SIG-M5 treated with dmso at 0.1 percent for 504 hours (cell line): Measurements from ENCODE around the gene FAM53B.

Experiments
- DNase-seq: peaks from one replicate; lab custom pipeline; 2025; ENCODE audit not compliant: unreplicated experiment; lab: John Stamatoyannopoulos, UW

Gene FAM53B

DNA sequence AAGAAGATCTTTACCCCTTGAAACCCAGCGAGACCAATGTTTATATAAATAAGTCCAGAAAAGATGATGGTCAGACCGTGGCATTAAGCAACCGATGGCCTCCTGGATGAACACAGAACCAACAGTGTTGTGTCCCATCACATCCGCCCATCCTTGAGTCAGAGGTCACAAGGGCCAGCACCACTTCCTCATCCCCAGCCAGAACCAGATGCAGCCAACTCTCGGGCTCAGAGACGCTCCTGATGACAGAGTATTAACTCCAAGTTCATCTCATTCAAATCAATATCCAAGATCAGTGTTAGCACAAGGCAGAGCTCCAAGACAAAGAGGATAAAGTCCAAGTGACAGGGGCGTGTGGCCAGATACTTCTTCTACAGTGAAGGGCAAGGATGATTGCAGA lies 63.5 kb downstream of the FAM53B start:
- DNase-seq = no peak

DNA sequence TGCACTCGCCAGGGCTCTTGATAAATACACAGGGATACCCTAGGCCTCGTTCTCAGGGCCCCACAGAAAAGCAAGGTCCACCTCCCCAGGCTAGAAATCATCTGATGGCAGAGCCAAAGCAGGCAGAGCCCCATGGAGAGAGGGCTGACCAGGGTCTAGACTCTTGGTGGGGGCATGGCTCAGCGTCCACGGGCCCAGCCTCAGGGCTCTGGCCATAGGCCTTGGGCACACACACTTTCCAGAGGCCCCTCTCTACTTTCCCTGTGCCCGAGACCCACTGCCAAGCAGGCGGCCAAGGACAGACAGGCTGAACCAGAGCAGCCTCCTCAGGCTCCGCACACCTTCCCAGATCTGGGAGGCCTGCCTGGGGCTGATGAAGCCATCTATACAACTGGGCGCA lies 64.8 kb downstream of the FAM53B start:
- DNase-seq = no peak

GRCh38 chr10:124678557-124679240 lies 65.5 kb downstream of the FAM53B start:
- no peak for DNase-seq

GRCh38 chr10:124677749-124678556 lies 66.2 kb downstream of the FAM53B start:
- no peak for DNase-seq

DNA sequence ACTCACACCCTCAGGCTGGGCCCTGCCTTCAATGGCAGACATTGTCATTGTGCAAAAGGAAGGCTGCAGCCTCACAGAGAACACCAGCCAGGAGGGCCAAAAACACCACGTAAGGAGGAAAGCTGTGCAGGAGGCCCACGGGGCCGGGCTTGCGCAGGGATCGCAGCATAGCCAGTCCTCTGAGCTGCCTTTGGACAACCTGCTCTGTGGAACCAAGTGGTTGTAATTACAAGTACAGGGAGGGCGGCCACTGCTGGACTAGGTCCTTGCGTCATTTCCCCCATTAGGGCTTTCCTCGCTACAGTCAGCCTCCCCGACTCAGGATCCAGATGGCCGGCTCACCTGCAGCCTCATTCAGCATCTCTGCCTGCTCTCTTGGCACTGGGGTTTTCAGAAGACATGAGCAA lies 66.9 kb downstream of the FAM53B start:
- DNase-seq = no peak

- no peak for DNase-seq
Measured at GRCh38 chr10:124676416-124677062, 67.6 kb downstream of the FAM53B start.

- no peak for DNase-seq
Measured at GRCh38 chr10:124675824-124676223, 68.4 kb downstream of the FAM53B start.

- no peak for DNase-seq
Measured at GRCh38 chr10:124675261-124675660, 68.9 kb downstream of the FAM53B start.

- no peak for DNase-seq
Measured at GRCh38 chr10:124674768-124675222, 69.4 kb downstream of the FAM53B start.

GRCh38 chr10:124672181-124672638 lies 72.0 kb downstream of the FAM53B start:
- DNase-seq = no peak

DNA sequence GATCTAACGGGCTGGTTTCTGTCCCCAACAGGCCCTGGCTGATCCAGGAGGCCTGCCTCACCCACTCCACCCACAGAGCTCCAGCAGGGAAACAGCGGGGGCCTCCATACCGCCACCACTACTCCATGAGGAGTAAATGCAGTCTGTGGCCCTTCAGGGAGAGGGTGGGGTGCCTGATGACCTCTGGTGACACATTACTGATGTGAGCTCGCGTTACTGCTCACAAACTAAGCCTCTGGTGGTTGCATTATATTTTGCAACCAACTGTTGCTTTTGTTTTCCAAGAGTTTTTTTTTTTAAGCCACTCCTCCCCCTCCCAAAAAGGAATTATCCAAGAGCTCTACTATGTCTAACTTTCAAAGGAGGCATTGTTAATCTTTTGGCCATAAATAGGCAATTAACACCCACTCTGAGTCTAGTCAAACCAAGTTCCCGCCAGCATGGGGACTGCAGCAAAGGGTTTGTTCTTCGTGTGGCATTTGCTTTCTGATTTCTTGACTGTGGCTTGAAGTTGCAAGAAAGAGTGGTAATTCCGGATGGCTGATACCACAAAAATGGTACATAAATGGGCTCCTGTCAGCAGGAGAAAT lies 72.6 kb downstream of the FAM53B start:
- no peak for DNase-seq

GRCh38 chr10:124670849-124671248 lies 73.3 kb downstream of the FAM53B start:
- no peak for DNase-seq

GRCh38 chr10:124669824-124670654 lies 74.1 kb downstream of the FAM53B start:
- DNase-seq = no peak

DNA sequence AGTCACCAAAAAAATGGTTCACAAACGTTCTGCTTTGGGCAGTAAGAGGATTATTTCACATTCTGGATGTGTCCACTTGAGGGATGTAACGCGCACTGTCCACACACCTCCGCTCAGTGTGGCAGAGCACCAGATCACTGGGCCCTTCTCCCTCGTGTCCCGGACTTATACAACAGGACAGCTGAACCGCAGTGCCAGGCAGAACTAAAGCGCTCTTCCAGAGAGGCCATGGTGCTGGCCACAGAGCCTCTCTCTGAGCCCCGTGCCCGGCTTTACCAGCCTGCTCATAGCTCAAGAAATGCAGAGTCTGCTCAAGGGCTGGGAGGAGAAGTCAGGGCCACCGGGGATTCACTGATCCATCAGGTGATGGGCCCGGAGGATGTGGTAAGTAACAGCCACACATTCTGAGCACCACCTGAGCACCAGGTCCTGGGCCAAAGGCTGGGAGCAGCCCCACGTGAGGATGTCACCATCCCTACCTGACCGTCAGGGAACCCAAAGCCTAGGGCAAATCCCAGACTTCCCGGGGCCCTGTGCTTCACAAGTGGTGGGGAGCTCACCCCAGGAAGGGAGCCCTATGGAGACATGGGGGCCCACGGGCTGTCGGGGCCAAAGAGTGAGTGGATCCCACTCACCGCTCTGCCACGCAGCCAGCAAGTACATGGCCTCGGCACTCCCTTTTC lies 74.9 kb downstream of the FAM53B start:
- DNase-seq = no peak

GRCh38 chr10:124668517-124669051 lies 75.6 kb downstream of the FAM53B start:
- no peak for DNase-seq

GRCh38 chr10:124667425-124668345 lies 76.5 kb downstream of the FAM53B start:
- DNase-seq = no peak

GRCh38 chr10:124666494-124666893 lies 77.7 kb downstream of the FAM53B start:
- DNase-seq = no peak

GRCh38 chr10:124665980-124666379 lies 78.2 kb downstream of the FAM53B start:
- DNase-seq = no peak

DNA sequence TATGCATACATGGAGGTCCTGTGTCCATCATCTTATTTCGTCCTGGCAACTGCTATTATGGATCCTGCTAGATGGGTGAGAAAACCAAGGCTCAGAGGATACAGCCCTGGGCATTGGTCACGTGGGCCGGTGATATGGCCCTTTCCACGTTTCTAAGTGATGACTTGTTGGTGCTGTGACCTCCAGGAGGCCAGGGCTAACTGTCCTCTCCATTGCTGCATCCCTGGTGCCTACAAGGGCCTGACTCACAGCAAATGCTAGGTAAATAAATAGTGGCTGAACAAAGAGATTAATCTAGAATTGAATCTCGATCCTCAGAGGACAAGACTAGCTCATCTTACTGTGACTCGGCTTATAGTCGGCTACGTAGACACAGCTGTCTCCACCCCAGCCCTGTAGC lies 78.6 kb downstream of the FAM53B start:
- peak; percentile 10 for DNase-seq
